IMR-90 (cell line): ENCODE data around the gene ANKLE2. TPM values are rescaled to one million over a fixed set of nuclear protein-coding genes. Genes with fewer than 3 reads are reported as not detected.

ENCODE experiments used
- ATAC-seq: fragments of 200-7000 bp; cut with Tn5 transposase; 2 replicates; pipeline ENCODE4 v1.9.1; 2020; ENCODE audit warnings: low read depth, mild to moderate bottlenecking, moderate library complexity
- BruUV-seq: library from RNA; stranded (reverse); fragments of 400-500 nt; replicated peaks from 2 replicates; lab custom pipeline; 2021; lab: Mats Ljungman, UMichigan
- CTCF ChIA-PET: fragments of 300-600 bp; formaldehyde crosslinking; extraction: SDS; loops from one replicate; lab custom pipeline; 2021; ENCODE audit warnings: antibody characterized with exemption; lab: Yijun Ruan, JAX
- POLR2A ChIA-PET: fragments of 300-600 bp; sonication (Branson Sonifier 250); formaldehyde crosslinking; loops from one replicate; lab custom pipeline; 2022; ENCODE audit warnings: antibody characterized with exemption; ENCODE audit not compliant: unreplicated experiment; lab: Charles Lee
- DNase-seq: peaks from one replicate; pipeline ENCODE4 v3.0.0; 2013
- H2AFZ ChIP-seq: replicated peaks from 2 replicates; pipeline ENCODE3; 2013; ENCODE audit warnings: low read length, mild to moderate bottlenecking; ENCODE audit not compliant: poor library complexity
- H2AK5ac ChIP-seq: 2 replicates; pipeline ENCODE4 v1.6.1; 2013; ENCODE audit warnings: low read depth, low read length, inconsistent platforms
- H2AK9ac ChIP-seq: replicated peaks from 2 replicates; pipeline ENCODE3; 2013; ENCODE audit warnings: mild to moderate bottlenecking, low read depth, low read length, moderate library complexity; ENCODE audit not compliant: poor library complexity
- H2BK120ac ChIP-seq: 2 replicates; pipeline ENCODE4 v1.6.1; 2013; ENCODE audit warnings: low read depth, low read length, inconsistent platforms
- H2BK15ac ChIP-seq: 3 replicates; pipeline ENCODE4 v1.6.1; 2013; ENCODE audit warnings: low read depth, low read length, inconsistent platforms
- H2BK20ac ChIP-seq: 2 replicates; pipeline ENCODE4 v1.6.1; 2013; ENCODE audit warnings: low read depth, mild to moderate bottlenecking, inconsistent platforms, low read length, moderate library complexity
- H2BK5ac ChIP-seq: 2 replicates; pipeline ENCODE4 v1.6.1; 2013; ENCODE audit warnings: mild to moderate bottlenecking, low read depth, low read length, inconsistent platforms; ENCODE audit not compliant: poor library complexity, severe bottlenecking
- H3K14ac ChIP-seq: replicated peaks from 2 replicates; pipeline ENCODE4 v1.6.1; 2013; ENCODE audit warnings: low read depth, low read length, inconsistent platforms
- H3K18ac ChIP-seq: 2 replicates; pipeline ENCODE4 v1.6.1; 2013; ENCODE audit warnings: low read depth, low read length, control low read depth
- H3K23ac ChIP-seq: 2 replicates; pipeline ENCODE4 v1.6.1; 2013; ENCODE audit warnings: low read depth, low read length, inconsistent platforms
- H3K27ac ChIP-seq: 2 replicates; pipeline ENCODE4 v1.5.1; 2013; ENCODE audit warnings: mild to moderate bottlenecking, control low read depth, low read length; ENCODE audit not compliant: insufficient read depth
- H3K27me3 ChIP-seq: 2 replicates; pipeline ENCODE4 v1.6.1; 2013; ENCODE audit warnings: low read length; ENCODE audit not compliant: control insufficient read depth, insufficient read depth
- H3K36me3 ChIP-seq: 2 replicates; pipeline ENCODE4 v1.6.1; 2013; ENCODE audit warnings: low read length, mixed read lengths; ENCODE audit not compliant: control insufficient read depth, insufficient read depth
- H3K4ac ChIP-seq: 2 replicates; pipeline ENCODE4 v1.6.1; 2013; ENCODE audit warnings: low read depth, low read length, inconsistent platforms
- H3K4me1 ChIP-seq: 2 replicates; pipeline ENCODE4 v1.6.1; 2013; ENCODE audit warnings: low read length, mixed read lengths; ENCODE audit not compliant: control insufficient read depth, insufficient read depth
- H3K4me2 ChIP-seq: 2 replicates; pipeline ENCODE4 v1.6.1; 2013; ENCODE audit warnings: low read depth, mild to moderate bottlenecking, control low read depth, low read length, moderate library complexity
- H3K4me3 ChIP-seq: 2 replicates; pipeline ENCODE4 v1.5.1; 2013; ENCODE audit warnings: low read depth, mild to moderate bottlenecking, control low read depth, low read length, moderate library complexity; ENCODE audit not compliant: insufficient read depth
- H3K56ac ChIP-seq: 2 replicates; pipeline ENCODE4 v1.6.1; 2013; ENCODE audit warnings: low read length, inconsistent platforms; ENCODE audit not compliant: insufficient read depth; ENCODE audit errors: extremely low read depth
- H3K79me1 ChIP-seq, 2 experiments: 2 replicates each; pipeline ENCODE4 v1.6.1; 2013; ENCODE audit warnings: low read length in 2 of 2, inconsistent platforms in 1 of 2, low read depth in 1 of 2
- H3K9ac ChIP-seq: 2 replicates; pipeline ENCODE4 v1.6.1; 2013; ENCODE audit warnings: low read depth, low read length, control low read depth
- H3K9me1 ChIP-seq: 2 replicates; pipeline ENCODE4 v1.6.1; 2013; ENCODE audit warnings: low read length, inconsistent platforms; ENCODE audit not compliant: insufficient read depth
- H3K9me3 ChIP-seq: 2 replicates; pipeline ENCODE4 v1.6.1; 2013; ENCODE audit warnings: low read length; ENCODE audit not compliant: control insufficient read depth, insufficient read depth
- H4K20me1 ChIP-seq: 2 replicates; pipeline ENCODE4 v1.6.1; 2013; ENCODE audit warnings: low read length, inconsistent platforms; ENCODE audit not compliant: insufficient read depth
- H4K5ac ChIP-seq: 2 replicates; pipeline ENCODE4 v1.6.1; 2013; ENCODE audit warnings: mild to moderate bottlenecking, low read depth, low read length, control low read depth
- H4K8ac ChIP-seq, 2 experiments: 2 replicates each; pipeline ENCODE4 v1.6.1; 2013; ENCODE audit warnings: low read depth in 2 of 2, low read length in 2 of 2, control low read depth in 1 of 2, inconsistent platforms in 1 of 2
- H4K91ac ChIP-seq: 2 replicates; pipeline ENCODE4 v1.6.1; 2013; ENCODE audit warnings: low read depth, low read length, inconsistent platforms; ENCODE audit not compliant: insufficient read depth
- BHLHE40 ChIP-seq: fragments of 150-350 bp; IDR thresholded peaks from 2 replicates; pipeline ENCODE4 v1.6.1; 2016; ENCODE audit warnings: mild to moderate bottlenecking, low read depth, low read length
- CEBPB ChIP-seq: IDR thresholded peaks from 2 replicates; pipeline ENCODE4 v1.6.1; 2012; ENCODE audit warnings: low read depth, low read length, improper control_type of control experiment
- CHD1 ChIP-seq: IDR thresholded peaks from 2 replicates; pipeline ENCODE4 v1.6.1; 2012; ENCODE audit warnings: low read depth, low read length, improper control_type of control experiment
- CTCF ChIP-seq: conservative IDR thresholded peaks from 2 replicates; pipeline ENCODE4 v1.5.1; 2012; ENCODE audit warnings: mild to moderate bottlenecking, low read depth, low read length, improper control_type of control experiment
- ELK1 ChIP-seq: fragments of 150-350 bp; IDR thresholded peaks from 2 replicates; pipeline ENCODE4 v1.6.1; 2016; ENCODE audit warnings: low read depth, mild to moderate bottlenecking, low read length, moderate library complexity, borderline replicate concordance
- FOS ChIP-seq: fragments of 150-350 bp; IDR thresholded peaks from 2 replicates; pipeline ENCODE4 v1.6.1; 2016; ENCODE audit warnings: low read depth, low read length
- MAFK ChIP-seq: IDR thresholded peaks from 2 replicates; pipeline ENCODE4 v1.6.1; 2012; ENCODE audit warnings: low read depth, low read length, improper control_type of control experiment
- MAZ ChIP-seq: IDR thresholded peaks from 2 replicates; pipeline ENCODE4 v1.6.1; 2012; ENCODE audit warnings: low read depth, mild to moderate bottlenecking, low read length, improper control_type of control experiment, moderate library complexity, borderline replicate concordance
- MXI1 ChIP-seq: IDR thresholded peaks from 2 replicates; pipeline ENCODE4 v1.6.1; 2012; ENCODE audit warnings: low read depth, mild to moderate bottlenecking, low read length, moderate library complexity, borderline replicate concordance
- NFE2L2 ChIP-seq: fragments of 150-350 bp; IDR thresholded peaks from 2 replicates; pipeline ENCODE4 v1.6.1; 2016; ENCODE audit warnings: low read depth, mild to moderate bottlenecking, low read length
- POLR2A ChIP-seq: IDR thresholded peaks from 2 replicates; pipeline ENCODE4 v1.6.1; 2012; ENCODE audit warnings: mild to moderate bottlenecking, low read depth, low read length
- RAD21 ChIP-seq: IDR thresholded peaks from 2 replicates; pipeline ENCODE4 v1.6.1; 2012; ENCODE audit warnings: low read length, improper control_type of control experiment
- RCOR1 ChIP-seq: IDR thresholded peaks from 2 replicates; pipeline ENCODE4 v1.6.1; 2012; ENCODE audit warnings: mild to moderate bottlenecking, low read length, improper control_type of control experiment; ENCODE audit not compliant: insufficient replicate concordance
- RFX5 ChIP-seq: IDR thresholded peaks from 2 replicates; pipeline ENCODE4 v1.8.0; 2012; ENCODE audit warnings: low read depth, mild to moderate bottlenecking, low read length, moderate library complexity
- SMC3 ChIP-seq: fragments of 150-350 bp; IDR thresholded peaks from 2 replicates; pipeline ENCODE4 v1.6.1; 2016; ENCODE audit warnings: low read depth, mild to moderate bottlenecking, antibody characterized with exemption, low read length, moderate library complexity
- WGBS, 2 experiments: methylation state at CpG; one replicate each; pipeline versions ENCODE4 v1.1.5 to v1.1.7; 2013; ENCODE audit warnings: missing lambda C conversion rate in 2 of 2; ENCODE audit not compliant: insufficient read length in 1 of 2; ENCODE audit errors: extremely low coverage in 2 of 2; 5-methylcytosine and 5-hydroxymethylcytosine counted together
- dilution Hi-C: fragments of 300-500 bp; cut with HindIII; formaldehyde crosslinking; loops from one replicate; pipeline ENCODE4 v1.14.3; 2018; ENCODE audit warnings: low sequenced_read_pairs; ENCODE audit not compliant: unreplicated experiment
- in situ Hi-C: fragments of 300-500 bp; cut with MboI; formaldehyde crosslinking; loops from 3 replicates; pipeline ENCODE4 v1.14.3; 2019; ENCODE audit warnings: low sequenced_read_pairs, inconsistent platforms, mixed read lengths
- intact Hi-C: fragments of 100-400 bp; cut with micrococcal nuclease; formaldehyde crosslinking; loops from 2 replicates; pipeline ENCODE4 v1.10.0; 2022
- polyA plus RNA-seq, 3 experiments: library from polyadenylated mRNA; depleted of rRNA; stranded (reverse); fragments of >200 nt; gene quantifications; 2 replicates each; pipeline ENCODE4 v1.2.3, GENCODE V29; 2012; ENCODE audit warnings: low replicate concordance in 1 of 3
- total RNA-seq: library from RNA; depleted of rRNA; stranded (reverse); fragments of >200 nt; gene quantifications from 2 replicates; pipeline ENCODE4 v1.2.3, GENCODE V29; 2012
- TF ChIP-seq, protein P1 (sequence below): fragments of 150-350 bp; IDR thresholded peaks from 2 replicates; pipeline ENCODE4 v1.6.1; 2017; ENCODE audit warnings: mild to moderate bottlenecking, antibody characterized with exemption, low read length, low read depth

Gene ANKLE2
- total and polyA plus RNA-seq, 2 of the 4 experiments (the other 2 are of a cell fraction), result 63.4 to 82.4 TPM

DNA sequence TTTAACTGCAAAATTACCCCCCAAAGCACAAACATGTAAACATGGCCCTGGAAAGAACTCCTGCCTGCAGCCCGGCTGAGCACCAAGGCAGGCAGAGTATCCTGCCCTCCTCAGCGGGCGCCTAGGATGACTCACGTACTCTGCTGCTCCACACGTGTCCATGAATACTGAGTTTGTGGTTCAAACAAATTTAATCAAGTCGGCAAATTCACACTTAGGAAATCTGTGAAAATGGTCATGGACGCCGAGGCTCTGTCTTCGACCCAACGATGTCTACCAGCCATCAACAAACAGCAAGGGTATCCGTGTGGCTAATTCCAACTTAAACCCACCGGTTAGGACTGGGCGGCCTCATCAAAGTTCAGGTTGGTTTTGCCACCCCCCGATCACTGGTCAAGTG, 41.5 kb upstream of the ANKLE2 start:
- ATAC-seq, result no peak
- TF ChIP-seq BHLHE40 (no peak), CHD1 (no peak), RAD21 (no peak), POLR2A (no peak), FOS (no peak), ELK1 (no peak), MAZ (no peak), MAFK (no peak), MXI1 (no peak), CTCF (no peak), RCOR1 (no peak), CEBPB (no peak), NFE2L2 (no peak), SMC3 (no peak), RFX5 (no peak)
- TF ChIP-seq, protein P1, sequence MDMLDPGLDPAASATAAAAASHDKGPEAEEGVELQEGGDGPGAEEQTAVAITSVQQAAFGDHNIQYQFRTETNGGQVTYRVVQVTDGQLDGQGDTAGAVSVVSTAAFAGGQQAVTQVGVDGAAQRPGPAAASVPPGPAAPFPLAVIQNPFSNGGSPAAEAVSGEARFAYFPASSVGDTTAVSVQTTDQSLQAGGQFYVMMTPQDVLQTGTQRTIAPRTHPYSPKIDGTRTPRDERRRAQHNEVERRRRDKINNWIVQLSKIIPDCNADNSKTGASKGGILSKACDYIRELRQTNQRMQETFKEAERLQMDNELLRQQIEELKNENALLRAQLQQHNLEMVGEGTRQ, result no peak

More for the DNA sequence above, 41.5 kb upstream of the ANKLE2 start:
- peaks cover 28 to 76% of the 10 kb centered on the region in 2 experiments for H3K79me1 ChIP-seq
- WGBS, 2 experiments, result 90% methylated on average over 5 of the region's 14 CpGs; no CpG with 5 or more reads in 1 of the 2 experiments
- no peak overlapping the region for H2BK20ac ChIP-seq
- no peak overlapping the region for H4K8ac ChIP-seq
- peaks cover 7% of the 10 kb centered on the region for H3K9me1 ChIP-seq
- CTCF ChIA-PET, result no interaction called here
- in situ Hi-C loops, result no loop called here
- no peak for DNase-seq
- no peak overlapping the region for H4K5ac ChIP-seq
- peaks cover 84% of the 10 kb centered on the region for H3K36me3 ChIP-seq
- no peaks in the 10 kb centered on the region for H3K27me3 ChIP-seq
- H2AFZ ChIP-seq, result no peak overlapping the region
- H3K4me2 ChIP-seq, result no peak overlapping the region
- H3K56ac ChIP-seq, result no peak overlapping the region
- H3K4me1 ChIP-seq, result no peaks in the 10 kb centered on the region
- H3K9ac ChIP-seq, result no peak overlapping the region
- no peak overlapping the region for H3K14ac ChIP-seq
- no peak overlapping the region for H2AK5ac ChIP-seq
- H2BK120ac ChIP-seq, result no peak overlapping the region
- no peak overlapping the region for H3K27ac ChIP-seq
- peaks cover 76% of the 10 kb centered on the region for H4K20me1 ChIP-seq
- H2BK5ac ChIP-seq, result no peak overlapping the region
- no peak overlapping the region for H3K4ac ChIP-seq
- intact Hi-C loops, result no loop called here
- H3K18ac ChIP-seq, result no peak overlapping the region
- no peak overlapping the region for H2BK15ac ChIP-seq
- POLR2A ChIA-PET, result no interaction called here
- no peaks in the 10 kb centered on the region for H3K9me3 ChIP-seq
- H3K4me3 ChIP-seq, result no peak overlapping the region
- H4K91ac ChIP-seq, result no peak overlapping the region
- no peak overlapping the region for H3K23ac ChIP-seq
- no peak overlapping the region for H2AK9ac ChIP-seq
- BruUV-seq, result no TSS peak
- dilution Hi-C loops, result no loop called here
